HepG2 (cell line): ENCODE measurements around the gene TOP1. TPM values are rescaled to one million over a fixed set of nuclear protein-coding genes. Genes with fewer than 3 reads are reported as not detected.

Experiments used
- BCL6 ChIP-seq: IDR thresholded peaks from 2 replicates; pipeline ENCODE4 v1.6.1; 2016; ENCODE audit warnings: missing genetic modification reagents, missing compliant biosample characterization
- HINFP ChIP-seq: sonication (generic); formaldehyde crosslinking; IDR thresholded peaks from 2 replicates; pipeline ENCODE4 v1.4.0; 2020; ENCODE audit warnings: low read depth, mild to moderate bottlenecking, missing genetic modification reagents
- KDM6A ChIP-seq: IDR thresholded peaks from 2 replicates; pipeline ENCODE4 v1.6.1; 2016; ENCODE audit warnings: low read depth
- KLF13 ChIP-seq: sonication (generic); formaldehyde crosslinking; IDR thresholded peaks from 2 replicates; pipeline ENCODE4 v1.4.0; 2020; ENCODE audit warnings: mild to moderate bottlenecking, missing genetic modification reagents
- LBX2 ChIP-seq: sonication (generic); formaldehyde crosslinking; IDR thresholded peaks from 2 replicates; pipeline ENCODE4 v1.5.0; 2020; ENCODE audit warnings: missing genetic modification reagents, mild to moderate bottlenecking, borderline replicate concordance
- MED13 ChIP-seq: sonication (generic); formaldehyde crosslinking; IDR thresholded peaks from 2 replicates; pipeline ENCODE4 v1.5.0; 2020; ENCODE audit warnings: missing genetic modification reagents
- NRL ChIP-seq: sonication (generic); formaldehyde crosslinking; IDR thresholded peaks from 2 replicates; pipeline ENCODE4 v1.5.0; 2020; ENCODE audit warnings: missing genetic modification reagents, mild to moderate bottlenecking, moderate library complexity, borderline replicate concordance
- PHF8 ChIP-seq: sonication (generic); formaldehyde crosslinking; IDR thresholded peaks from 2 replicates; pipeline ENCODE4 v1.5.0; 2020; ENCODE audit warnings: missing genetic modification reagents
- RBFOX2 ChIP-seq: fragments of 200-400 bp; formaldehyde crosslinking; IDR thresholded peaks from 2 replicates; pipeline ENCODE4 v1.6.1; 2017; ENCODE audit warnings: low read depth, mild to moderate bottlenecking, low read length
- SIN3B ChIP-seq: fragments of 150-350 bp; IDR thresholded peaks from 2 replicates; pipeline ENCODE4 v1.6.1; 2014; ENCODE audit warnings: low read length
- SMAD1 ChIP-seq: sonication (generic); formaldehyde crosslinking; IDR thresholded peaks from 2 replicates; pipeline ENCODE4 v1.4.0; 2020; ENCODE audit warnings: missing genetic modification reagents, low read depth, mild to moderate bottlenecking, borderline replicate concordance
- SP140L ChIP-seq: sonication (generic); formaldehyde crosslinking; IDR thresholded peaks from 2 replicates; pipeline ENCODE4 v1.4.0; 2020; ENCODE audit warnings: missing genetic modification reagents, borderline replicate concordance
- TERF1 ChIP-seq: sonication (generic); formaldehyde crosslinking; IDR thresholded peaks from 2 replicates; pipeline ENCODE4 v1.8.0; 2022; ENCODE audit warnings: mild to moderate bottlenecking, missing genetic modification reagents, moderate library complexity
- XRCC5 ChIP-seq: fragments of 200-400 bp; formaldehyde crosslinking; optimal IDR thresholded peaks from 2 replicates; pipeline ENCODE3; 2017; ENCODE audit warnings: mild to moderate bottlenecking, low read length
- YEATS4 ChIP-seq: sonication (generic); formaldehyde crosslinking; IDR thresholded peaks from 2 replicates; pipeline ENCODE4 v1.4.0; 2020; ENCODE audit warnings: missing genetic modification reagents, borderline replicate concordance
- ZBTB34 ChIP-seq: sonication (generic); formaldehyde crosslinking; IDR thresholded peaks from 2 replicates; pipeline ENCODE4 v1.8.0; 2022; ENCODE audit warnings: mild to moderate bottlenecking, missing genetic modification reagents
- ZBTB37 ChIP-seq: sonication (generic); formaldehyde crosslinking; IDR thresholded peaks from 2 replicates; pipeline ENCODE4 v1.4.0; 2020; ENCODE audit warnings: mild to moderate bottlenecking, missing genetic modification reagents
- ZKSCAN1 ChIP-seq: fragments of 150-350 bp; IDR thresholded peaks from 2 replicates; pipeline ENCODE4 v1.6.1; 2014; ENCODE audit warnings: low read length
- ZNF205 ChIP-seq: IDR thresholded peaks from 2 replicates; pipeline ENCODE4 v1.6.1; 2018; ENCODE audit warnings: missing biosample characterization, missing genetic modification reagents
- ZNF44 ChIP-seq: sonication (generic); formaldehyde crosslinking; IDR thresholded peaks from 2 replicates; pipeline ENCODE4 v1.5.1; 2020; ENCODE audit warnings: mild to moderate bottlenecking, missing genetic modification reagents
- ZNF543 ChIP-seq: sonication (generic); formaldehyde crosslinking; IDR thresholded peaks from 2 replicates; pipeline ENCODE4 v1.4.0; 2020; ENCODE audit warnings: mild to moderate bottlenecking, missing genetic modification reagents
- ZNF598 ChIP-seq: sonication (generic); formaldehyde crosslinking; IDR thresholded peaks from 2 replicates; pipeline ENCODE4 v1.5.1; 2020; ENCODE audit warnings: mild to moderate bottlenecking, missing genetic modification reagents, borderline replicate concordance
- ZNF615 ChIP-seq: sonication (generic); formaldehyde crosslinking; IDR thresholded peaks from 2 replicates; pipeline ENCODE4 v1.5.0; 2020; ENCODE audit warnings: mild to moderate bottlenecking, missing genetic modification reagents, borderline replicate concordance
- ZNF644 ChIP-seq: IDR thresholded peaks from 2 replicates; pipeline ENCODE4 v1.6.1; 2016; ENCODE audit warnings: low read depth
- ZNF816 ChIP-seq: sonication (generic); formaldehyde crosslinking; IDR thresholded peaks from 2 replicates; pipeline ENCODE4 v1.8.0; 2022; ENCODE audit warnings: missing genetic modification reagents, mild to moderate bottlenecking, borderline replicate concordance
- ZNF883 ChIP-seq: sonication (generic); formaldehyde crosslinking; IDR thresholded peaks from 2 replicates; pipeline ENCODE4 v1.5.1; 2020; ENCODE audit warnings: mild to moderate bottlenecking, missing genetic modification reagents; ENCODE audit errors: not compliant biosample characterization
- polyA plus RNA-seq, 8 experiments: library from polyadenylated mRNA; depleted of rRNA in 3 of 8; stranded (reverse) in 7 of 8; unstranded in 1 of 8; fragments of >200 nt; fragmentation: Illumina TruSeq in 4 of 8; extraction: Trizol in 4 of 8; gene quantifications; 2 replicates each; pipeline versions ENCODE4 v1.2.1 to v1.2.3, GENCODE V29; 2011 to 2016; ENCODE audit warnings: low read depth in 4 of 8, missing spikeins in 1 of 8, mixed read lengths in 1 of 8; ENCODE audit not compliant: insufficient read depth in 1 of 8
- total RNA-seq, 5 experiments: library from RNA; depleted of rRNA; stranded (reverse); fragments of >200 nt; fragmentation: Illumina TruSeq; extraction: Trizol; gene quantifications; 2 replicates each; pipeline ENCODE4 v1.2.3, GENCODE V29; 2016; ENCODE audit warnings: low read depth in 1 of 5

Gene TOP1
- total and polyA plus RNA-seq, 2 of the 13 experiments (the other 11 are each of a cell fraction or from before 2014, with no cell fraction given), result 10.2 to 19.4 TPM

GRCh38 chr20:41173161-41173721 is 144.6 kb downstream of the TOP1 start (continued):
- no peak for TF ChIP-seq TERF1 (CRISPR knock-in tag)
- no peak for TF ChIP-seq ZNF205 (CRISPR knock-in tag)
- TF ChIP-seq ZBTB34 (CRISPR knock-in tag), result no peak
- TF ChIP-seq NRL, result peak; percentile 51; the same call in 1 of the 2 replicates
- no peak for TF ChIP-seq MED13
- no peak for TF ChIP-seq SP140L (CRISPR knock-in tag)
- TF ChIP-seq ZNF644 (CRISPR knock-in tag), result no peak
- TF ChIP-seq ZNF615 (CRISPR knock-in tag), result no peak
- TF ChIP-seq ZBTB37, result no peak
- no peak for TF ChIP-seq ZNF883
- no peak for TF ChIP-seq RBFOX2
- TF ChIP-seq HINFP, result 0 out of 2 replicates have a peak, but pooled peaks have one; percentile 14
- TF ChIP-seq XRCC5, result peak; percentile 98
- no peak for TF ChIP-seq KLF13
- TF ChIP-seq SMAD1 (CRISPR knock-in tag), result peak; percentile 72; the same call in 1 of the 2 replicates
- no peak for TF ChIP-seq ZNF44 (CRISPR knock-in tag)
- TF ChIP-seq ZNF543 (CRISPR knock-in tag), result no peak
- 0 out of 2 replicates have a peak, but pooled peaks have one; percentile 25 for TF ChIP-seq ZNF598 (CRISPR knock-in tag)
- no peak for TF ChIP-seq KDM6A
- no peak; the same call in 1 of the 2 replicates for TF ChIP-seq SIN3B
- TF ChIP-seq YEATS4 (CRISPR knock-in tag), result no peak
- TF ChIP-seq ZKSCAN1, result no peak
- no peak for TF ChIP-seq BCL6 (CRISPR knock-in tag)
- TF ChIP-seq PHF8 (CRISPR knock-in tag), result no peak
- TF ChIP-seq ZNF816, result no peak
- TF ChIP-seq LBX2 (CRISPR knock-in tag), result no peak
